Heart left ventricle (tissue), 13 donors: ENCODE data around the gene SRSF5.

Source experiments
- POLR2A ChIP-seq, 2 donors: fragments of 450-650 bp; IDR thresholded peaks; one replicate each; pipeline ENCODE4 v1.6.1; 2017; ENCODE audit warnings: antibody characterized with exemption in 2 of 2, mild to moderate bottlenecking in 2 of 2, moderate library complexity in 2 of 2
- TF ChIP-seq, protein P1 (sequence below), 12 donors: fragments of 200-600 bp; sonication (generic) in 4 of 12; IDR thresholded peaks; one replicate each; pipeline versions ENCODE4 v1.5.0 to v1.8.0; 2018 to 2022; ENCODE audit warnings: antibody characterized with exemption in 12 of 12, mild to moderate bottlenecking in 5 of 12
- donor health status: ischemic (EF 13 %, LVEDD 7.1; RV severe dilation, severe dysfunction).
- donor health status: DM: no; HTN: yes; CAD: no.
- donor health status: DM: no; HTN: no; CAD: no.
- donor health status: ischemic (EF 25% LVEDD 6.9; RV normal size, moderate dysfunction).
- donor health status: ischemic (EF 25% LVEDD 5.7; RV mildly dilated, moderate dysfunction).
- donor health status: ischemic (EF 35%, LVEDD 5.7; RV mildly dilated, moderate dysfunction).
- donor health status: nonischemic (EF 11% LVEDD 7.7; RV severe dilation, severe dysfunction).
- donor health status: DM: yes; HTN: yes; CAD: no.
- donor health status: PGD.
- donor health status: ischemic (EF 29% LVEDD 5.4; RV normal size, mild dysfunction).
- donor health status: nonischemic (EF 23%, LVEDD 6.1; RV moderate dilation, normal function).

DNA sequence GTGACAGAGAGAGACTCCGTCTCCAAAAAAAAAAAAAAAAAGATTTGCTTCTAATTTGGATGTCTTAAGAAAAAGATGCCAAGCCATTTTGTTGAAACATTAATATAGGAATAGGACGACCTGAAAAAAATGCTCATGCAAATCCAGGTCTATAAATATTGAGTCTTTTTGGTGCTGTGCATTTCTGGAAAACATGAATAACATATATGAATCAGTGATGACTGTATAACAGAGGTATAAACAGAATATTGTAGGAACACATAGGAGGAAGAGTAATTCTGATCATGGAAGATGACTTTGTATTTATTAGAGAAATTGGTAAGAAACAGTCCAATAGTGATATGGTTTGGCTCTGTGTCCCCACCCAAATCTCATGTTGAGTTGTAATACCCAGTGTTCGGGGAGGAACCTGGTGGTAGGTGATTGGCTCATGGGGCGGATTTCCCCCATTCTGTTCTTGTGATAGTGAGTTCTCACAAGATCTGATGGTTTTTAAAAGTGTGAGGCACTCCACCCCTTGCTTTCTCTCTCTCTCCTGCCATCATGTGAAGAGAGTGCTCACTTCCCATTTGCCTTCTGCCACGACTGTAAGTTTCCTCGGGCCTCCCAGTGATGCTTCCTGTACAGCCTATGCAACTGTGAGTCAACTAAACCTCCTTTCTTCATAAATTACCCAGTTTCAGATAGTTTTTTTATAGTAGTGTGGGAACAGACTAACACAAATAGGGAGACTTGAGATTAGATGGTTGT lies 3.0 kb upstream of the SRSF5 start:
- TF ChIP-seq, protein P1, sequence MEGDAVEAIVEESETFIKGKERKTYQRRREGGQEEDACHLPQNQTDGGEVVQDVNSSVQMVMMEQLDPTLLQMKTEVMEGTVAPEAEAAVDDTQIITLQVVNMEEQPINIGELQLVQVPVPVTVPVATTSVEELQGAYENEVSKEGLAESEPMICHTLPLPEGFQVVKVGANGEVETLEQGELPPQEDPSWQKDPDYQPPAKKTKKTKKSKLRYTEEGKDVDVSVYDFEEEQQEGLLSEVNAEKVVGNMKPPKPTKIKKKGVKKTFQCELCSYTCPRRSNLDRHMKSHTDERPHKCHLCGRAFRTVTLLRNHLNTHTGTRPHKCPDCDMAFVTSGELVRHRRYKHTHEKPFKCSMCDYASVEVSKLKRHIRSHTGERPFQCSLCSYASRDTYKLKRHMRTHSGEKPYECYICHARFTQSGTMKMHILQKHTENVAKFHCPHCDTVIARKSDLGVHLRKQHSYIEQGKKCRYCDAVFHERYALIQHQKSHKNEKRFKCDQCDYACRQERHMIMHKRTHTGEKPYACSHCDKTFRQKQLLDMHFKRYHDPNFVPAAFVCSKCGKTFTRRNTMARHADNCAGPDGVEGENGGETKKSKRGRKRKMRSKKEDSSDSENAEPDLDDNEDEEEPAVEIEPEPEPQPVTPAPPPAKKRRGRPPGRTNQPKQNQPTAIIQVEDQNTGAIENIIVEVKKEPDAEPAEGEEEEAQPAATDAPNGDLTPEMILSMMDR (IDR thresholded peaks at IDR 0.05) = no peak
- TF ChIP-seq POLR2A (IDR thresholded peaks at IDR 0.05) = no peak
